Posterior cingulate gyrus (tissue), 11 donors: Measurements from ENCODE around the gene AQP12B.

Experiments used
- DNase-seq, 10 donors: peaks; one replicate each; pipeline versions ENCODE4 v3.0.0 to v3.0.0-alpha.2; 2020 to 2021; ENCODE audit warnings: mixed read lengths in 3 of 10
- intact Hi-C: fragments of 100-400 bp; cut with DNase I; formaldehyde crosslinking; loops from one replicate; pipeline ENCODE4 v1.15.1; 2023

Gene AQP12B

DNA sequence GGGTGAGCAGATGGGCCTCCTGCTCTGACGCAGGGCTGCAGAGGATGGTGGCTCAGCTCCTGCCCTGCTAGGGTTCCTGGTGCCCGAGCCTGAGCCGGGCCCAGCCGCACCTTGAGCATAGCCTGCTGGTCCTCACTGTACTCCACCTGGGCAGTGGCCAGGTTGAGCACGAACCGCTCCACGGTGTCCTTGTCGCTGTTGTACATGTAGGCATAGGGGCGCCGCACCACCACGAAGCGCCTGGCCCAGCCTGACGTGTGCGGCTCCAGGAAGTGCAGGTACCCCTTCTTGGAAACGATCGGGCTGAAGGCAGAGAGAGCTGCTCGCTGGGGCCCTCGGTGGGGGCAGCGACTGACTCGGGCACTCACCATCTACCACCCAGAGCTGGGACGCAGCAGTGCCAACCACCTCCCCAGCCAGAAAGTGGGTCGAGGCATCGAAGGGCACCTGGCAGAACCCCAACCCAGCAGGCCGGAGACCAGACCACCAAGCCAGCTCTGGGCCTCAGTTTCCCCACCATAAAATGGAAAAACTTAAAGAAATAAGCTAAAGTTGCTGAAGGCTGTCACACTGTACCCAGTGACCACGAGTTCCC is 36.3 kb upstream of the AQP12B start:
- intact Hi-C loops = no loop called here
- peak in 3 of 10 donors; percentile 66 to 82 (median 79) for DNase-seq

DNA sequence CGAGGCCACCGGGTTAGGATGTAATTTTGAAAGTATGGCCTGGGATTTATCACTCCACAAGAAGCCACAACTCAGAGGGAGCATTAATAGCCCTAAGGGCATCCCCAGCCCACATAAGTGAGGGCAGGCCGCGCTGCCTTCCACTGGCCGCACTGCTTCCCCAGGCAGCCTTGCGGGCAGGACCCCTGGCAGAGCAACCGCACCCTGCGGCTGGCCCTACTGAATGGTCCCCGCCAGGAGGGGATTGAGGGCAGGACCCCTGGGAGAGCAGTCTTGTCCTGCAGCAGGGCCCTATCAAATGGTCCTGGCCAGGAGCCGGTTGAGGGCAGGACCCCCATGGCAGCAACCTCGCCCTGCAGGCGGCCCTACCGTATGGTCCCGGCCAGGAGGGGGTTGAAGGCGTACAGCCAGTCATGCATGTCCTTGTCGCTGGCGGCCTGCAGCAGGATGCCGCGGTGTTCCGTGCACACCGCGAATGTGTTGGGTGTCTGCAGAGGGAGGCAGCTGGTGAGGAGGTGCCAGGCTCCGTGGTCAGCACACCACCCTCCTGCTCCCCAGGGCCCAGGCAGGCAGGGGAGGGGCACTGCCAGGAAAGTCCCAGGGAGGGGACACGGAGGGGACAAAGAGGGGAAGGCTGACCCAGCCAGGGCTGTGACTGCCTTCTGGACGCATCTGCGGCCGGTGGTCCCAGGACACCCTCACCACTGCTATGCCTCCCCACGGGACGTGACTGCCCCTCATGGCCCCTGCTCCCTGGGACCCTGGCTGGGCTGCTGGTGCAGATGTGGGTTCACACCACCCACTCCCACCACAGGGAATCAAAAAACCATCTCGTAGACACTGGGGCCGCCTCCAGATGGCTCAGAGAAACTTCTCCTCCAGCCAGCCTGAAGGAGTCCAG is 35.2 kb upstream of the AQP12B start:
- peak in 3 of 10 donors; percentile 68 to 80 (median 75) for DNase-seq
- intact Hi-C loops = no loop called here

DNA sequence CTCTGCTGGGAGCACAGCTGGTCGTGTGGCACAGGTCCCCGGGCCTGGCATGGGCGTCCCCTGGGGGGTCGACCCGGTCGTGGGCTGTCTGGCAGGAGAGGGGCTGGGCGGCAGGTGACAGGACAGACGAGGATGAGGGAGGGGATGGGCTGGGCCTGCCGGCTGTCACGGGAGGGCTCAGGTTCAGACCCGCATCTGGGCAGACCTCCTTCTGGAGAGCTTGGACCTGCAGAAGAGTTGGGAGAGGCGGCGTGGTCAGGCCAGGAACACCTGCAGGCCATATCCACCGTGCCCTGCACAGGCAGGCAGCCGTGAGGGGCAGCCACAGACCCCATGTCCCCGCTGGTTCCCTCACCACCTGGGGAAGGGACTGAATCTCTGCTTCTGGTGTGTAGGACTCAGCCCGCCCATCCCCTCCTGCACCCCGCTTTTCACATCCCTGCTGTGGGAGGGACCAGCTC is 34.5 kb upstream of the AQP12B start:
- intact Hi-C loops = no loop called here
- DNase-seq = peak in 4 of 10 donors; percentile 4 to 81 (median 70)

DNA sequence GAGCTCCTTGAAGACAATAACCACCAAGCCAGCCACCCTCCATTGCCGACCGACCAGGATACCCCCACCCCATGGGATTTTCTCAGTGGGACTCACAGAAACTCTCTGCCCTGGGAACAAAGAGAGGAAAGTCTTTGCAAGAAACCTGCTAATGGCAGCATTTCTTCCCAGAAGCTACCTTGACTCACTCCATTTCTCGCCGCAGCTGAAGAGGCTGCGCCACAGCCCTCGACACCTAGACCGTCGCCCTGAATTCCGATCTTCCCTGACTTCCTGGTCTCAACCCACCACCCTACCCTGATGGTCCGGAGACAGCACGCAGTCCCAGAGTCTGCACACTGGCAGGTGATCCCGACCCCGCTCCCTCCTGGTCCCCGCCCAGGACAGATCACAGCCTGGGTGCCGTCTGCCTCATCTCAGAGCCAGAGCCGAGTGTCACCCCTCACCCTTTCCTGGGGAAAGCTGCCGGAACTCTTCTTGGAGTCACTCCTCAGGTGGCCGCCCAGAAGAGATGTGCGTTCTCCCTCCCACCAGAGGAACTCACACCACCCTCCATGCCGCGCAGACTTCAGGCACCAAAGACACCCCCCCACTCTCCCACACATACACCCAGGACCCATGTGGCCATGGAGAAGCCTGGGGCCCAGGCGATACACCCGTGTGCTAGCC is 33.6 kb upstream of the AQP12B start:
- DNase-seq = peak in 4 of 10 donors; percentile 5 to 76 (median 46)
- intact Hi-C loops = no loop called here

DNA sequence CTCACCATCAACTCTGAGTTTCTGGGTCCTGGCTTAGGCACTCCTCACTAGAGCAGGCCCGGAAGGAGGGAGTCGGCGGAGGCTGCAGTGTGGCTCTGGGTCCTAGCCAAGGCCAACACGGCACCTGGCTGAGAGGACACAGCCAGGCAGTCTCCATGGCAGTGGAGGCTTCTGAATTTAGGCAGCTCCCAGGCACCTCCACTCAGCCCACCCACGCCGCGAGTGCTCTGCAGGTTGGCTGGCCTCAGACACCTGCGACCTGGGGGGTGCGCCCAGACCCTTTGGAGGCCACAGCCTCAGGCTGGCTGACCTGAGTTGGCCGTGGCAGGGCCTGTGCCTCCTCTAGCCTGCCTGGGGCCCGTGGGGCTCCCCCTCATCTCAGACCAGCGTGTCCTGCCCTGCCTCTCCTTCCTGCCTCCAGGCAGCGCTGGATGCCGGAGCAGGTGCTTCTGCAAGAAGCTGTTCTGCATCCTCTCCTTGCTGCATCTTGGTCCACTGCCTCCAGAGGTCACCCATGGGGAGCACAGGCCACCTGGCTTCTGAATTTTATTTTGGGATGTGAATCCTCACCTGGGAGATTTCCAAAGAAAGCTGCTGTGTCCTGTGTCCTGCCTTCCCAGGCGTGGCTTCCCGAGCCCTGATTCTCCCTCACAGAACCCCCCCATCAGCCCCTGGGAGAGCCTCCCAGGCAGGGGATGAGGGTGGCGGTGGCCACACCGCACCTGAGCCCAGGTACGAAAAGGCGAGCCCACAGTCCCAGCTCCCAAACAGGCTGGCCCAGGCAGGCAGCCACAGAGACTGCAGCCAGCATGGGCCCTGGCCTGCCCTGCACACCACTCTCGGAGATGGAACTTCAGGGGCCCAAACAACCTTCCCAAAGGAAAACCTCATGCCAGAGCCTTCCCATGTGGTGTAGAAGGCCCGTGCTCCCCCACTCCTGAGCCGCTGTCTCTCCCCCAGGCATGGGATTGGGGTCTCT is 32.4 kb upstream of the AQP12B start:
- intact Hi-C loops = no loop called here
- peak in 4 of 10 donors; percentile 20 to 86 (median 82) for DNase-seq

DNA sequence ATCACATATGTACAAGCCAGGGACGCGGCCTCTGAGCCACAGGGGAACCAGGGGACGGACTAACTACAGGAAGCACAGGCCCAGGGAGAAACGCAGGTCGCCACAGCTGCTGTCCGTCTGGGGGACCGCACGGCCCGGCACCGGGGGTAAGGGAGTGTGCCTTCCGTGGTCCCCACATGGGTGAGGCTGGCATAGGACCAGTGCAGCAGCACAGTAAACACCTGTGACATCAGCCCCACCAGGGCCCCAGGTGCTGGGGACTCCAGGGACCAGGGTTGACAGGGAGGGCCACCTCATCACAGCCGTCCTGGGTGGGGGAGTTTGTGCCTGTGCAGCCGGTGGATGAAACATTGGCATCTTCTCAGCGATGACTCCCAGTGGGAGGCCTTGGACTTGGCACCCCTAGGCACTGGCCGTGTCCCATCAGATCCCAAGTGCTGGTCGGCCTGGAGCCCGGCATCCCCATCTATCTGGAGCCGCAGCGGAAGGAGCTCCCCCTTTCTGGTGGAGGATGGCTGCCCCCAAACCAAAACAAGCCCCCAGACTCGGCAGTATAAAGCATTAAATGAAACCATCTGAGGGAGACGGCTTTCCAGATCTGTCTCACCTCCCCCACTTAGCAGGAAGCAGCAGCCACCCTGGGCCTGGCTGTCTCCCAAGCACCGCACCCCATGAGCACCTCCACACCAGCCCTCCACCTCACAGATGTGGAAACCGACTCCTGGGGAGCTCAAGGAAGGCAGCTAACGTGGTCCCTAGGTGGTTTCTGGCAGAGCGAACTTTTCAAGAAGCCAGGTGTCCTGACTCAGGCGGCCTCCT is 31.5 kb upstream of the AQP12B start:
- DNase-seq = peak in 5 of 10 donors; percentile 8 to 86 (median 75)
- intact Hi-C loops = no loop called here

DNA sequence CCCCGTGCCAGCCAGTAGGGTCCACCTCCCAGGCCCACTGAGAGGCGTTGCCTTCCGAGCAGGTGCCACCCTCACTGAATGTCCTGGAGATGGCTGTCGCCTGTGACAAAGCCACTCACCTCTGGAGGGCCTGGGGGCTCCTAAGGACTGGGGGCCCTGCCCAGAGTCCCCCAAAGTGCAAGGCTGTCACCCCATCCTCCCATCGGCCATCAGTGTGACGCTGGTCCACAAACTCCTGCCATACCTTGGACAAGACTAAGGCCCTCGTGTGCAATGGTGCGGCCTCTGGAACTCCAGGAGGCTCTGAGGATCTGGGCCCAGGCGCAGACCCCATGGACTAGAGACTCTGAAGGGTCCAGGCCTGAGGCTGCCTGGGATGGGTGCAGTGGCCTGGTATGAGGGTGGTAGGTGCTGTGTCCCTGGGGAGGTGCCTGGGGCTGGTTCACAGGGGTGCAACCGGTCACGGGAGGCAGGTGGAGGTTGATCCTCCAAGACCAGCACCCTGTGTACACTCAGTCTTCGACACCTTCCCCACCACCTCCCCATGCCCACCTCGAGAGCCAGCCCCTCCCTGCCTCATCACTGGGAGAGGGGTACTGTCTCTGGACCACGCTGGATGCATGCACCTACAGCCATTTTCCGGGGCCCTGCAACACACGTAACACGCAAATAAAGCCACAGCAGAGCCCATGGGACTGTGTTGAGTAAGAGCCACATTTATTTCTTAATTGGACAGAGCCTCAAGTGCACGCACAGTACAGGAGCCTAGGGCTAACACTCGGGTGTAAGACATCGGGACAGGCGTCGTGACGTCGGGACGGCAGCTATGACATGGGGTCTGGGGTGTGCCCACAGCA is 30.6 kb upstream of the AQP12B start:
- intact Hi-C loops = no loop called here
- peak in 5 of 10 donors; percentile 5 to 76 (median 57) for DNase-seq

DNA sequence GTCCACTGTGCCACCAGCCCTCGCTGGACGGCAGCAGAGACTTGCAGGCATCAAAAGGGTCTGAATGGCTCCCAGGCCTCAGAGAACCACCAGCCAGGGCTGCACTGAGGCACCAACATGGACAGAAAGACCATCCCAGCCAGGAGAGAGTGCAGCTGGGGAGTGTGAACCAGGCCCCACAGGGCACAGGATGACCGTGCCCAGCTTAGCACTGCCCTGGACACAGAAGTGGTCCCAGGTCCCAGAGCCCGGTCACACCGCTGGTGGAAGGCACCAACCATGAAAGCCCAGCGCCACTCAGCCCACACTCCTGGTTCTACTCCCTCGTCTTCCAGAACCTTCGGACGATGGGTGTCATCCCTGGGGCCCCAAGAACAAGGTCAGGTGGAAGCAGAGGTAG is 29.4 kb upstream of the AQP12B start:
- peak in 4 of 10 donors; percentile 3 to 78 (median 50) for DNase-seq
- intact Hi-C loops = no loop called here

DNA sequence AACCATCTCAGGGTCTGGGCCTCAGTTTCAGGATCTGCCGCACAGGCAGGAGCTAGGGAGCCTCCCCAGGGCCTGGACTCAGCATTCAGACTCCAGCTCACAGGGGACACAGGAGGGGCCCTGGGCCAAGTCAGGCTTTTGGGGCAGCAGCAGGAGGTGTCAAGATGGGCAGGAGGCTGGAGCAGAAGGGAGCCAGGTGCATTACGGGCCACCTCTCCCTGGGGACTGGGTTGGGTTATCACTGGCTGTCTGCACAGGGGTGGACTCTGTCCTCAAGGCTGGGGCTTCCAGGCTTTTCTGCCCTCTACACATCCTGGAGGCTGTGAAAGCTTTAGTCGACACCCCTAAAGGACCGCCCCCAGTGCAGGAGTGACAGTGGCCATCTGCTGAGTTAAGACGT is 29.0 kb upstream of the AQP12B start:
- peak in 2 of 10 donors; percentile 2 to 70 for DNase-seq
- intact Hi-C loops = no loop called here

DNA sequence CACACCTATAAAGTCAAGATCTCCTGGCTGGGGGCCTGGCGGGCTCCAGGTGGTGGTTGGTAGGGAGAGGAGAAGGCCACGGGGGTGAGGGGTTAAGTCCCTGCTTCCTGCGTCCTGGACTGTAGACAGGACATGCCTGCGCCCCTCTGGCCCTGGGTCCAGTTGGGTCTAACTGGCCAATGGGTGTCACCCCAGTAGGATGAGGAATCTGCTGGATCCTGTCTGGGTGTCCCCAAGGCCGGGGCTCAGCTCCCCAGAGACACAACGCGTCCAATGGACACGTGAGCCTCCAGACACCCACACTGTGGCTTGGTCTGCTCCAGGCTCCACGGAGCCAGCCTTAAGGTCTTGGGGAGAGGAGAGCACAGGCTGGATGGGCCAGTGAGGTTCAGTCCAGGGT is 28.6 kb upstream of the AQP12B start:
- DNase-seq = peak in 5 of 10 donors; percentile 3 to 74 (median 50)
- intact Hi-C loops = no loop called here

DNA sequence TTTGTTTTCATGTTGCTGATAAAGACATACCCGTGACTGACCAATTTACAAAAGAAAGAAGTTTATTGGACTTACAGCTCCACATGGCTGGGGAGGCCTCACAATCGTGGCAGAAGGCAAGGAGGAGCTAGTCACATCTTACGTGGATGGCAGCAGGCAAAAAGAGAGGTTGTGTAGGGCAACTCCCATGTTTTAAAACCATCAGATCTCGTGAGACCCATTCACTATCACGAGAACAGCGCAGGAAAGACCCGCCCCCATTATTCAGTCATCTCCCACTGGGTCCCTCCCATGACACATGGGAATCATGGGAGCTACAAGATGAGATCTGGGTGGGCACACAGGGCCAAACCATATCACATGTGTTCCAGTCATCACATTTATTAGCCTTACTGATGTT is 25.8 kb upstream of the AQP12B start:
- intact Hi-C loops = no loop called here
- DNase-seq = no peak

DNA sequence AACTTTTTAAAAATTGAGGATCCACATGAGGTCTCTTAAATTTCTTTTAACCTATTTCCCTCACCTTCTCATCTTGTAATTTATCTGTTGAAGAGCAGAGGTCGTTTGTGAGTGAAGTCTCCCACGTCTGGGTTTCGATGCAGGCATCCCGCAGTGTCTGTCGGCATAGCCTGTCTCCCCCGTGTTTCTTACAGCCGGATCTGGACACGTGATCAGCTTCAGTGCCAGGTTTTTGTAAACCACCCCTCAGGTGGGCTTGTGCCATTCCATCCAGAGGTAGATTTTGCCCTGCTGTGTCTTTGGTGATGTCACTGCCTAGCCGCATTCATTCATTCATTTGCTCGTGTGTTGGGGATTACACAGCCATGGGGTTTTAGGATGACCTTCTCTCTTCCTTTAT is 25.1 kb upstream of the AQP12B start:
- DNase-seq = peak in 2 of 10 donors; percentile 39 to 62
- intact Hi-C loops = no loop called here

DNA sequence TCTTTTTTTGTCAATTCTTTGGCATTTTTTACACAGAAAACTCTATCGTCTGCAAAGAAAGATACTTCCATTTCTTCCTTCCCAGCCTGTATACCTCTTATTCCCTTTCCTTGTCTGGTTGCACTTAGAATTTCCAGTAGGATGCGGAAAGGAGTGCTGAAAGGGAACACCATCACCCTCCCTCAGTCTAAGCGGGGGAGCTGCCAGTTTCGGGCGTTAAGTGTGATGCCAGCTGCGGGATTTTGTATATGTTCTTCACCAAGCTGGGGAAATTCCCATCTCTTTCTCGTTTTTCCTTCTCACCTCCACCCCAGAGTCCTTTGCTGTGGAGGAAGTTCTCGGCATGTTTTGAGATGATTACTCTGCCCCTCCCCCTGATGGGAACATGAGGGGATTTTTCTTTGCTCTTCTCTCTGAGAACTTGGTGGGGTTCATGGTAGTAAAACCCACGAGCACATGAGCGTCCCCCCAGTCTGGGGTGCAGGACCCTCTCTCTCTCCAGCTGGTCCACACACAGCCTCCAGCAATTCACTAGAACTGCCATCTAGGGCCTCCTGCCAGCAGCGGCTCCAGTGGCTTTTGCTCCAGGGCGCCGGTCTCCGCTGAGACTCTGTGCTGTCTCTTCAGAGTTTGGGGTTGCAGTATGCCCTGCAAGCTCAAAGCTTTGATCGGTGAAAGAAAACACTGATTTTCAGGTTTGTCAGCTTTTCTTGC is 24.5 kb upstream of the AQP12B start:
- peak in 5 of 10 donors; percentile 9 to 83 (median 53) for DNase-seq
- intact Hi-C loops = no loop called here

DNA sequence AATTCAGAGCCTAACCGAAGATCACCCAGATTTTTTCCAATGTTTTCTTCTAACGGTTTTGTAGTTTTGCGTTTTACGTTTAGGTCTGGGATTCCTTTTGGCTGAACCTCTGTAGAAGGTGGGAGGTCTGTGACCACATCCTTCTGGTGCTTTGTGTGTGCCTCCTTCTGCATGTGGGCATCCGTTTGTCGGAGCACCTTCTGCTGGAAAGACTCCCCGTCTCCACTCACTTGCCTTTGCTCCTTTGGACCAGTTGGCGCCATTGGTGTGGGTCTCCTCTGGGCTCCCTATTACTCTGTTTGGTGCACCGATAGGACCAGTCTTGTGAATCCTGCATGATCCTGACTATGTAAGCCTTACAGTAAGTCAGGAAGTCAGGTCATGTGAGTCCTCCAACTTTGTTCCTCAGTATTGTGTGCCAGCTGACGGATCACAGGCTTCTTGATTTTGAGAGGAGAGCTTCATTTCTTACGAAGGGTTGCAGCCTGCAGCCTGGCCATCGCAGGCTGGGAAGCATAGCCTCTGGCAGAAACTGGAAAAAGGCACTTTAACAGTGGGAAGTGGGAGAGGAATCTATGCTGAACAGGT is 22.6 kb upstream of the AQP12B start:
- DNase-seq = peak in 2 of 10 donors; percentile 19 to 56
- intact Hi-C loops = no loop called here

DNA sequence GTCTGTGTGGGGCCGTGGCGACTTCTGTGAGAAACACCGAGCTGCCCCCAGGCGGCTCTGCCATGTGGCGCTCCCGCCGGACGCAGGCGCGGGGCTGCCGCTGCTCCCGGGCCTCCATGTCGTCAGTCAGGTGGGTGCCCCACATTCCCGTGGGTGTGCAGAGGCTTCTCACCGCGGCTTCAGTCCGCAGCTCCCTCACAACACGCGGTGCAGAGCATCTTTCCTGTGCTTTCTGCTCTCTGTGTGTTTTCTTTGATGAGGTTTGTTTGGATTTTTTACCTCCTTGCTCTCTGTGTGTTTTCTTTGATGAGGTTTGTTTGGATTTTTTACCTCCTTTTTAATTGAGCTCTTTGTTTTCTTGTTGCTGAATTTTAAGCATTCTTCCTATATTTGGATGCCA is 22.0 kb upstream of the AQP12B start:
- DNase-seq = peak in 6 of 10 donors; percentile 33 to 93 (median 64)
- intact Hi-C loops = no loop called here

DNA sequence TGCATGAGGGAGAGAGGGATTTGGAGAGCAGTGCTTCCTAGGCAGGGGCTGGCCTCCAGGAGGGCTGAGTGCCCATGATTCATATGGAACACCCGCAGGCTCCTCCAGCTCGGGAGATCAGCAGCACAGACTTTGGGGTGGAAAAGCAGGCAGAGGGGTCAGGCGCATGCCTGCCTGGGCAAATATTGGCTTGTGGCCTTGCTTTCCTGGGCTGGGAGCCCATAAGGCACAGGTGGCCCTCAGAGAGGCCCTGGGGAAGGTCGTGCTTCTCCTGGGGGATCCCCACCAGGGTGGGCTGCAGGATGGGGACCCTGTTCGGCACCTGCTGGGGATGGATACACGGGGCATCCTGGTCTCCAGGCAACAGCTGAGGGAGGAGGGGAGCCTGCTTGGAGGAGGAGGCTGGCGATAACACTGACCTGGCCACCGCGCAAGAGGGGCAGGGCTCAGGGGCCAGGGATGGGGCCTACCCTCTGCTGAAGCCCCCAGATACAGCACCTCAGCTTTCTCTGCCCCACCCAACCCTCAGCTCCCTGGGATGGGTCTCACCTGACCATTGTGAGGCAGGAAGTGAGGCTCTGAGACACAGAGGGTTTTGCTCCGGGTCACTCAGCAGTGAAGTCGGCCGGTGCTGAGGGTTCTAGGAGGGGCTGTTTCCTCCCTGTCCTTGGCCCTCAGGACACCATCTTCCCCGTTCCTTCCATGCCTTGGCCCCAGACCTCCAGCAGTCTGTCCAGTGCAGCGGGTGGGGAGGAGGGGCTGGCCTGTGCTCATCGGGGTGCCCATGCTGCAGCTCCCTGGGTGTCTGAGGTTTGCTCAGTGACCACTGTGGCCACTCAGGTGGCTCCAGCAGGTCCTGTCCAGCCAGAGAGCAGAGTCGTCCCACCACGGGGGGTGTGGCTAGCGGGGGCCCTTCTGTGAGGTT is 21.0 kb upstream of the AQP12B start:
- intact Hi-C loops = no loop called here

More for the DNA sequence above, 21.0 kb upstream of the AQP12B start:
- DNase-seq = peak in 5 of 10 donors; percentile 1 to 77 (median 62)
